Myocyte (in vitro differentiated cells): ENCODE results near the gene RABGAP1L. TPM values are rescaled to one million over a fixed set of nuclear protein-coding genes. Genes with fewer than 3 reads are reported as not detected.
"Not testable (repeated sequence)": the region's sequence is repeated elsewhere in the genome, so short reads cannot be mapped to it uniquely, and the experiment has no call there.

Experiments used
- DNase-seq: peaks from one replicate; pipeline ENCODE4 v3.0.0-alpha.2; 2012; ENCODE audit warnings: low read depth
- total RNA-seq: library from RNA; depleted of rRNA; stranded (reverse); fragments of >200 nt; gene quantifications from 2 replicates; pipeline ENCODE4 v1.2.3, GENCODE V29; 2014

Gene RABGAP1L
- total RNA-seq, 1 donor from 2014 or later, result 12.9 TPM

DNA sequence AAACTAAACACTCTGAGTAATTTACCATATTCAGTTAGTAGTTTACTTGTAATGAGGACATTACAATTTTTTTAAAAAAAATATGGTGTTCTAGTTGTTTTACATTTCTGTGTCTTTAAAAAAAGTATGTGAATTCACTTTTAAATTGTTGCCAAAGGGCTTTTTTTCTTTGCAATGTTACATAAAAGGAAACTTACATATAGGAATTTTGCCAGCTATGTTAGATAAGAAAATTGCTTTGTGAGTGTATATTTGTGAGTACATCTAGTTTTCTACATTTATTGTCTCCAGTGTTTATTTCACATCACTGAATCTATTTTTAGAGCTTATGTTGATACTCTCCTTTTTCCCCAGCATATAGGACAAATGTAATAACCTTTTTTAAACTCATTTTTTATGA, 495.2 kb downstream of the RABGAP1L start:
- DNase-seq, result no peak

DNA sequence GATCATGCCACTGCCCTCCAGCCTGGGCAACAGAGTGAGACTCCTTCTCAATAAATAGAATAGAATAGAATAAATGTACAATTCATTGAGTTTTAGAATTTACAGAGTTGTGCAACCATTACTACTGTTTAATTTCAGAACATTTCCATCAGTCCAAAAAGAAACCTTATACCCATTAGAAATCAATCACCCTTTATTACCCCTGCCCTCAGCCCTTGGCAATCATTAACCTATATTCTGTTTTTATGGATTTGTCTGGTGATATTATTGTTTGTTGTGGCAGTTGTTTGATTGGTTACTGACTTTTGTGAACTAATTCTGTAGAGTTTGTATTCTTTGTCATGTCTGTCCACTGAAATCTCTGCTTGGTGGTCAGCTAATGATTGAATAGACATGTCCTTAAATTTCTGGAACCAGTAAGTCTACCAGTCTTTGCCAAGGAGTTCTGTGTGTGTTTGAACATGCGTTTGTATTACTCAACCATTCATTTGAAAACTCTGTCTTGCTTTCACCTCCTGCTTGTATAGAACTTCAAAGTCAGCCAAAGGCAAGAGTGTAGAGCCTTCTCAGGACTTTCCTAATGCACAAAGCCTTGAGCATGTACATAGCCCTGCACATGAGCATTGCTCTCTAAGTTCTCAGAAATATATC, 497.2 kb downstream of the RABGAP1L start:
- DNase-seq, result no peak

DNA sequence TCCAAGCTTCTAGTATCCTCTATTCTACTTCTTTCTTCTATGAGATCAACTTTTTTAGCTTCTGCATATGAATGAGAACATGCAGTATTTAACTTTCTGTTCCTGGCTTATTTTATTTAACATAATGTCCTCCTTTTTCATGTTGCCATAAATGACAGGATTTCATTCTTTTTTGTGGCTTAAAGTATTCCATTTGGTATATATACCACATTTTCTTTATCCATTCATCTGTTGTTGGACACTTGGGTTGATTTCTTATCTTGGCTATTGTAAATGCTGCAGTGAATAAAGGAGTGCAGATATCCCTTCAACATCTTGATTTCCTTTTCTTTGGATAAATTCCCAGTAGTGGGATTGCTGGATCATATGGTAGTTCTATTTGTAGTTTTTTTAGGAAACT, 498.1 kb downstream of the RABGAP1L start:
- no peak for DNase-seq

DNA sequence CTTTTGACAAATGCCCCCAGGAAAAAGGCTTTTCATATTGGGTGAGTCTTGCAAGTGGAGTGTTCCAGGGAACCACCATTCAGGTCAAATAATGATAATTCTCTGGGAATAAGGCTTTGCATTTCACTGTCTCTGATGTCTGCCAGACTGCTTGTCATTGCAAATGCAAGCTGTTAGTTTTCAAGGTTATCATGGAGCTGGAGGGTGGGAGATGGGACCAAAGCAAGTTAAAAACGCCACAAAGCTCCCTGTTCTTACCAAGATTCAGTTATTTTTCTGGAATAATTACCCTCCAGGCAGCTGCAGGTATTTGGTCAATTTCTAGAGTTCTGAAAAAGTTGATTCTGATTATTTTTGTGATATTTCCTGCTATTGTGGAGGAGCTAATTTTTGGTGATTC, 498.6 kb downstream of the RABGAP1L start:
- no peak for DNase-seq

DNA sequence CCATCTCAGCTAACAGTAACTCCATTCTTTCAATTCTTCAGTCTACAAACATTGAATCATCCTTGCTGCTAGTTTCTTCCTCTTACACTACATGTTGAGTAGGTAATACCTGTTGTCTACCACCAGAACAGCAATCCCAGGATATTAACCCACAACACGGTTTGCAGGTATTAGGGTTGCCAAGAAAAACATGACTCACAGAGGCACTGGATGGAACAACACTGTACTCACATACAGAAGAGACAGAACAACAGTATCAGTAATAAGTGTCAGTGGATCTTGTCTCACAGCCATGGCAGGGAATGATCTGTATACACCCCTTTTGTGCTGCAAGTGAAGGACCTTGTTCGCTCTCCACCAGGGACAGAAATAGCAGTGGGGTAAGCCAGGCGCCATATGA, 500.5 kb downstream of the RABGAP1L start:
- peak; percentile 6 for DNase-seq

DNA sequence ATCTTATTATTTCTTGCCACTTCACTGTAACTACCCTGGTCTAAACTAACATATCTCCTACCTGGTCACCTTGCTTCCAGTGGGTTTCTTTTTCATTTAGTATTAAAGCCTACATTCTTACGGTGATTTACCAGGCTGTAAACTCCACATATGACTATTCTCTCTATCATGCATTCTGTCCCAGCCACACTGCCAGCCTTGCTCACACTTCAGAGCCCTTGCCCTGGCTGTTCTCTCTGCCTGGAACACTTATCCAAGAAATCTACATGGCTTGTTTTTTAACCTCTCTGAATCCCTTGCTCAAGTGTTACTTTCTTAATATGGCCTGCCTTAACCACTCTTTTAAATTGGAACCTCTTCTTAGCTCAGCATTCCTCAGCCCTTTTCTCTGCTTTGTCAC, 501.2 kb downstream of the RABGAP1L start:
- no peak for DNase-seq

DNA sequence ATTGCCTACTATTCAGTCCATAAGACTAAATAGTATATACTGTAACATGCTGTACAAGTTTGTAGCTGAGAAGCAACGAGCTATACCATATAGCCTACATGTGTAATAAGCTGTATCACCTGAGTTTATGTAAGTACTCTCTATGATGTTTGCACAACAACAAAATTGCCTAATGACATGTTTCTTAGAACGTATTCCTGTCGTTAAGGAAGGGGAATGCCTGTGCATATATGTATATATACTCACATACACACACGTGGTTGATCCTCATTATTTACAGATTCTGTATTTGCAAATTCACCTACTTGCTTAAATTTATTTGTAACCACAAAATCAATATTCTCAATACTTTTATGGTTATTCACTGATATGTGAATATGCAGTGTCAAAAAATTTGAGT, 504.0 kb downstream of the RABGAP1L start:
- no peak for DNase-seq

DNA sequence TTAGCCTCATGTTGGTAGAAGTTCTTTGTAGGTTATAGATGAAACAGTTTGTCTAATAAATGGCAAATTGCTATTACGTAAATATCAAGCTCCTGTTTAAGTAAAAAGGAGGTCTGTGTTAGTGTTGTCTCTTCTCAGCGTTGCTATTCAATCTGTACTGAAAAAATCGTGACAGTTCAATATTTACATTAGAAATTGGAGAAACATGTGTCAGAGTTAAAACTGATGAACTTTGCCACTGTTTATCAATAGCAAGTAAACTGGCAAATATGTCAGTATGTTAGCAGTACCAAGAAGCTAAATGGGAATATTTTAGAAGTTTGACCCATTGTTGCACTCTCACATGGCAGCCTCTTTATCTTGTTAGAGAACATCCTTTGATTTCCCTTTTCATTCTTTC, 506.9 kb downstream of the RABGAP1L start:
- no peak for DNase-seq

DNA sequence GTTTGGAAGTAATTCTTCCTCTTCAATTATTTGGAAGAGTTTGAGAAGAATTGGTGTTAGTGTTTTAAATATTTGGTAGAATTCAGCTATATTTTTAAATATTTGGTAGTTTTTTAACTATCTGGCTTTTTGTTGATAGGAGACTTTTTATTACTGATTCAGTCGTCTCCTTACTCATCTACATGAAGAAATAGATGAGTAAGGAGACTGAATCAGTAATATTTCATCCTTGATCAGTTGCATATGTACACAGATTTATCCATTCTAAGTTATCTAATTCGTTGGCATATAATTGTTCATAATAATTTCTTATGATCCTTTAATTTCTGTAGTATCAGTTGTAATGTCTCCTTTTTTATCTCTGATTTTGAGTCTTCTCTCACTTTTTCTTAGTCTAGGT, 512.5 kb downstream of the RABGAP1L start:
- DNase-seq, result no peak

DNA sequence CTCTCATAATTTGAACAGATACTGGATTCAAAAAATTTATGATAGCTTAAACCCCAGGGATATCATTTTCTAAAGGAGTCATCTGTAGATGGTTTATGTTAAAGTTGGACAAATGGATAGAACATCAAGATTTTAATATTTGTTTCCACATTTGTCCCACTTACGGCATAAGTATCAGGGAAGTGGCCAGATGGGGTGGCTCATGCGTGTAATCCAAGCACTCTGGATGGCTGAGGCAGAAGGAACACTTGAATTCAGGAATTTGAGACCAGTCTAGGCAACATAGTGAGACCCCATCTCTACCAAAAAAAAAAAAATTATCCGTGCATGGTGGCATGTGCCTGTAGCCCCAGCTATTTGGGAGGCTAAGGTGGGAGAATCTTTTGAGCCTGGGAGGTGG, 517.5 kb downstream of the RABGAP1L start:
- DNase-seq, result no peak

DNA sequence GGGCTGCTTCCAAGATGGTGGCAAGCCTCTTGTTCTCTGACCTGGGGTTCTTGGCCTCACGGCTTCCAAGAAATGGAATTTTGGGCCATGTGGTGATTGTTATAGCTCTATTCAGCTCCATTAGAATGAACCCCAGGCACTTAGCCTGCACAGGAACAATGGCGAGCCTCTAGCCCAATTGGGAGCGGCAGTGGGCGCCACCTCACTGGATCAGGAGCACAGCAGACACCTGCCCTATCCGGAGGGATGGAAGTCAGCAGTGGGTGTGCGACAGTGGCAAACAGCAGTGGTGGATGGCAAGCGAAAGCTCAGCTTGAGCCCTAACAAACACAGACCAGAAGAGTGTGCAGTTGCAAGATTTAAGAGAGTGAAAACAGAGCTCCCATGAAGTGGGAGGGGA, 519.3 kb downstream of the RABGAP1L start:
- DNase-seq, result no peak

DNA sequence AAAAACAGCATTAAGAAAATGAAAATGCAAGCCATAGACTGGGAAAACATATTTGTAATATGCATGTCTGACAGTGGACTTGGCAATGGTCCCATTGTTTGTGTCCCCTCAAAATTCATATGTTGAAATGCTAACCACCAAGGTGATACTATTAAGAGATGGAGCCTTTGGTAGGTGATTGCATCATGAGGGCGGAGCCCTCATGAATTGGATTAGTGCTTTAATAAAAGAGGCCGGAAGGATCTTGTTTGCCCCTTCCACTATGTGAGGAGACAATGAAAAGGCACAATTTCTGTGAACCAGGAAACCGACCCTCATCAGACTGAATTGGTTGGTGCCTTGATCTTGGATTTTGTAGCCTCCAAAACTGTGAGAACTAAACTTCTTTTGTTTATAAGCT, 520.8 kb downstream of the RABGAP1L start:
- DNase-seq, result no peak

DNA sequence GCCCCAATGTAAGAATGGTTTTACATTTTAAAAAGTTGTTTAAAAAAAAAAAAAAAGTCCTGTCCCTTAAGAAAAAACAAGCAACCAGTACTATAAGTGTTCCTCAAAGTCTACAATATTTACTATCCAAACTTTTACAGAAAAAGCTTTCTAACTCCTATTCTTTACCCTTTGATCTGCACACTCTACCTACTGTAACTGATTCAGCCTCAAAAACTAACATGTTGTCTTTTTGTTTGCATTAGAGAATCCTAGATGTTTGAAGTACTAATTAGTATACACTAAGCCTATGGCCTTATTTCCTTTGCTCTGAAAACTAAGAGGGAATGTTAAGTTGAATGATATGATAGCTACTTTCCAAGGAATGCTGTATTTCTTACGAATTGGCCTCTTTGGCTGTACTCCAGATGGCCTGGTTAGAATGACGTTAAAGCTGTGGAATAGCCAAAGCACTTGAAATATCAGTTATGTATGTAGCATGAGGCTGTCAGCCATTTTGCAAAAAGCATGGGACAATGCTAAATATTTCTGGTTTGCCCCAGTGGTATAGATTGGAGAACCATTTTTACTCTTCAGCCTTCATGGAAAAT, 523.2 kb downstream of the RABGAP1L start:
- peak; percentile 10 for DNase-seq

DNA sequence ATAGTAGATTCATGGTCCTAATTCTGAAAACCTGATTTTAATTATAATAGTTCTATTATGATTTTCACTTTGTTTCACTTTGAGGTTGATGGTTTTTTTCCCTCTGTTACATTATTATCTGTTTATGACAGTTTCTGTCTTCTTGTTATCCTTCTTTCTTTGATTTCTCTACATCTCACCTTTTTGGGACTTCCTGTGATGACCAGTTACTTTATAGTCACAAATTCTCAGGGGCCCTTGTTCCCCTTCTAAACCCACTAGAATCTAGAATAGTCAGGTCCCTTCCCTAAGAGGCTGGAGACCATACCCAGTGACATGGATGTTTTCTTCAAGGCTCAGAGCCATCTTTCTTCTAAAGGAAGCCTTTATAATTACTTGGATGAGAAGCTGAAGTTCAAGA, 526.9 kb downstream of the RABGAP1L start:
- DNase-seq, result no peak

DNA sequence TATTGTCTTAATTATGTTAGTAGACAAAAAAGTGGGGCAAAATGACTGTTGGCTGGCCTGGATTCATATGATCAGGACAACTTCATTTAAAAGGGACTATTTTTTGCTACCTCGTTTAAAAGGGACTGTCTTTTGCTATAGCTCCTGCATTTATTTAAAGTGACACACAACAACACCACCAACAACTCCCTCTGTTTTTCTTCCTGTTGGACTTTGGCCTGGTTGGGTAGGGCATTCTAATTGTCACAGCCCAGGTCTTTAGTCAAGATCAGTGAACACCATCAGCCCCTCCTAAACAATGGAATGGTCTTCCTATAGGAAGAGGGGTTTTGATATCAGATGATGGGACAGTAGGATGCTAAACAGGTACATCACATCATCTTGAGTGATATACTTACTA, 530.2 kb downstream of the RABGAP1L start:
- DNase-seq, result no peak

DNA sequence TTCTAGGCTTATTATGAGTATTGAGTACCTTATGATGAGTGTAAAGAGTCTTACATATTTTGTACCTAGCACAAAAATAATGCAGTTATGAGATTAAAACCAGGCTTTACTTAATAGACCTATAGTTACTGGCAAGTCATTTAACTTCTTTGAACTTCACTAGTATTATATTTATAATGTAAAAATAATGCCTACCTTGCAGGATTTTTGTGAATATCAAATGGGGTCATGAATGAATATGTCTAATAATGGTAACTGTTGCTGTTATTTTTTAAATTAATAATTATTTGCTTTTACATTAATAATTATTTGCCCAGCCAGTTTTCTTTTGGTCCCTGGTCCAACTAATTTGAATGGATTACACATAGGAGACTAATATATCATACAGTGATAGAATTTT, 530.9 kb downstream of the RABGAP1L start:
- no peak for DNase-seq

DNA sequence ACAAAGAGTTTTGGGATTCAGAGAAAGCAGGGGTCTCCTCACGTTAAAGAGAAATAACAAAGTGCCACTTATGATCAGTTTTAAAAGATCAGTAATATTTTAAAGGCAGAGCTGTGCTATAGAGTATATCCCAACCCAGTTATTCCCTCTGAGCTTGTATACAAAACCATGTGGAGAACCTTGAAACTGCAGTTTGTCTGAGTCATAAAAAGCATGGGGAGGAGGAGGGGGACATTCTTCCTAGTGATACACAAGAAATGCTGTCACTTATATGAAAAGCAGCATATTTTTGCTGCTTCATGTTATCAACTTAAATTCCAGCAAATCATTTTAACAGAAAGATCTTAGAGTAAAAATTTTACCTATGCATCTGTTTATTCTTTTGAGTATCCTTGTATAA, 533.0 kb downstream of the RABGAP1L start:
- no peak for DNase-seq

DNA sequence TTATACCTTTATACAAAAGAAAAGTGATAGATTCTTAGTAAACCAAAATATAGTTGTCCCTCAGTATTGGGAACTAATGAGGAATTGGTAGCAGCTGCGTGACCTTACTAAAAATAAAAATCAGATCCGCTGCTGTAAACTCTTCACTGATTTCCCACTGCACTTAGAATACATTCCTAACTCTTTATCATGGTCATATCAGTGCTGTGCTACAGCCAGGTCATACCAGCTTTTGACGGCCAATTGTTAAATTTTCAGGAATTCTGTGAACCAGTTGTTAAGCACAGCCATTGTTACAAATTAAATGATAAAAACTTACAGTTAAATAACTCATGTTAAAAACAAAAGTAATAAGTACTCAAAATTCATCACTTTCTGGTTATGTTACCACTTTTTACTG, 533.8 kb downstream of the RABGAP1L start:
- no peak for DNase-seq

DNA sequence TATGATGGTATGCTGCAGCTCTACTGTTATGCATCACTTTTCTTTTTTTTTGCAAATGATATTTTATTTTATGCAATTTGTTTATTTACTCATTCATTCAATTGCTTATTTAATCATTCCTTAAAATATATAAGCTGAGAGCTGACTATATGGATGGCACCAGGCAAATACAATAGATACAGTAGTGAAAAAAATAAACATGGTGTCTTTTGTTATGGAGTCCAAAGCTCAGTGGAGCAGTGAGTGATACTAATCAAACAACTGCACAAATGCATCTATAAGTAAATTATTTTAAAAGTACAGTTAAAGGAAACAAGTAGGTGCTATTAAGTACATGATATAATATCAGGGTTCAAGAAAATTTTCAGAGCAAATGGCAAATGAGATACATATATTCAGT, 534.2 kb downstream of the RABGAP1L start:
- DNase-seq, result not testable (repeated sequence)

DNA sequence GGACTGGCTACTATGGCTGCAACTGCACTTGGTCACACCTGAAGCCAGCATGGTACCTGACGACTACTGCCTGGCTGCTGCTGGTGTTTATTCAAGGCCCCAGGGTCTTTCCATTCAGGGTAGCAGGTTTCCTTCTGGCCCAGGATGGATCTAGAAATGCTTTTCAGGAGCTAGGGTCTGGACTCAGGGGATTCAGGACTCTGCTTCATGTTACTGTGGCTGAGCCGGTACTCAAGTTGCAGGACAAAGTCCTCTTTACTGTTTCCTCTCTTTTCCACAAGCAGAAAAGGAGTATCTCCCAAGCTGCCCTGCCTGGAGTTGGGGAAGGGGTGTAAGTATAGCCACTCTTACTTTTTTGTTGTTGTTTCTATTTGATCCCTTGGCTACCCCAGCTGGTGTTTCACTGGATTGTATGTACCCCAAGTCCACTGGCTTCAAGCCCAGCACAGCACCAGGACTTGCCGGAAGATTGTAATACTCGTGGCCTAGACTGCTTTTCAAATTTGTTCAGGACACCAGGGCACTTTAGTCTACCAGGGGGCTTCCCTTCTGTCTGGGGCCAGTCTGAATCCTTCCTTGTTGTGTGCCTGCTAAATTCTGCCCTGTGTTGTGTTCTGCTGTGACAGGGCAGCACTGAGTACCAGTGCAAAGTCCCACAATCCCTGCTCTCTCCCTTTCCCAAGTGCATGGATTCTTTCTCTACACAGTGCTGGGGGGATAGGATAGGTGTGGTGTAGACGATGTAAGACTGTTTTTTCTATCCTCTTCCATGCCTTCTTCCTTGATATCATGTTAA, 536.9 kb downstream of the RABGAP1L start:
- DNase-seq, result no peak

DNA sequence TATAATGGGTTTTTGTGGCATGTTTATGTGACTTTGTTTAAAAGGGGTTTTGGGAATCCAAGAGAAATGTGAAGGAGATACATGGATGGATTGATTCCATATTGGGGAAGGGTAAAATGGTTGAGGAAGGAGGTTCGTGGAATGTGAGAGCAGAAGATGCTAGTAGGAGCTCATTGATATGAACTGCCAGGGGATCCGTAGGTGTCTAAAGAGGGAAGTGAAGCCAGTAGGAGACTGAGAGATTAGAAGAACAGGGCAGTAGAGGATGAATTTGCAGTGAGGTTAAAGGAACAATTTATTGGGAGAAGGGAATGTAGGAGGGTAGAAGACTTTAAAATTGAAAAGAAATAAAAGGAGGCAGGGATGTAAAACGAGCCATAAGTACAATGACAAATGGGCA, 541.0 kb downstream of the RABGAP1L start:
- DNase-seq, result no peak

DNA sequence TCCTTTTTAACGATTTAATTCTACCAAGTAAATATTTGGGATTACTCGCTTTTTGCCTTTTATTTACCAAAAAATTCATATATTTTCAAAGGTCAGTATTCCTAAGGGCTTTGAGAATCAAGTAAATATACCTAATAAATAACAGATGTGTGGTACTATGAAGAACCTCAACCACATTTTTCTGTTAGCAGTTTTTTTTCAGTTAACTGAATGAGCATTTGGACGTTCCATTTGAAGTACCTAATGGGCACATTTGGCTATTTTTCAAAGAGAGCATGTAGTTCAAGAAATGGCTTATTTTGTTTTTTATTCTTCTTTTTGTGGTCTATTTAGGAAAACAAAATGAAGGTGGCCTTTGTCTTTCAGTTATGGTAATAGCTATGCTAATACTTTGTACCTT, 541.5 kb downstream of the RABGAP1L start:
- DNase-seq, result no peak

DNA sequence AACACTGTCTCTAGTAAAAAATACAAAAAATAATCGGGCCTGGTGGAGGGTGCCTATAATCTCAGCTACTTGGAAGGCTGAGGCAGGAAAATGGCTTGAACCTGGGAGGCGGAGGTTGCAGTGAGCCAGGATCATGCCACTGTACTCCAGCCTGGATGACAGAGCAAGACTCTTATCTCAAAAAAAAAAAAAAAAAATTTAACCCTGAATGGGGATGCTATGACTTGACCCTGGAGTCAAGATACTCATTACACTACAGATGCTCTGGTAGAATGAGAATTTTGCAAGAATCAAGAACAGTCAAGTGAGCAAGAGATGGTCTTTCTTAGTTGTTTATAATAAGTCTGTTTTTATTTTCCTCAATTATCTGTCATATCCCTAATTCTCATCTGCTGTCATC, 542.2 kb downstream of the RABGAP1L start:
- no peak for DNase-seq
